ENCODE measurements around the gene GHDC.

- TF ChIP-seq POLR2AphosphoS5 (IDR thresholded peaks at IDR 0.05): no peak
- no peak for TF ChIP-seq CTCF (IDR thresholded peaks at IDR 0.05)
- no peak for TF ChIP-seq POLR2A (IDR thresholded peaks at IDR 0.05; ENCODE audit: low read depth)
These were observed 18.1 kb upstream of the GHDC start for GRCh38 chr17:42212382-42212781.

Measured in esophagus muscularis mucosa (tissue), 3 donors.